Mesendoderm (in vitro differentiated cells): ENCODE data around the gene CNTN5.

Source experiments
- DNase-seq: peaks from one replicate; pipeline ENCODE4 v3.0.0; 2013
- H2AK5ac ChIP-seq: 2 replicates; pipeline ENCODE4 v1.6.1; 2013; ENCODE audit warnings: low read length, inconsistent platforms
- H2BK120ac ChIP-seq: 2 replicates; pipeline ENCODE4 v1.6.1; 2013; ENCODE audit warnings: low read depth, mild to moderate bottlenecking, low read length, moderate library complexity, mixed read lengths
- H2BK15ac ChIP-seq: replicated peaks from 2 replicates; pipeline ENCODE4 v1.6.1; 2013; ENCODE audit warnings: low read depth, mild to moderate bottlenecking, moderate library complexity
- H2BK5ac ChIP-seq: 2 replicates; pipeline ENCODE4 v1.6.1; 2013; ENCODE audit warnings: low read length, inconsistent platforms
- H3K18ac ChIP-seq: 2 replicates; pipeline ENCODE4 v1.6.1; 2013; ENCODE audit warnings: mild to moderate bottlenecking, low read length, mixed read lengths
- H3K23ac ChIP-seq: one replicate; pipeline ENCODE4 v1.6.1; 2013; ENCODE audit warnings: low read length
- H3K27ac ChIP-seq: 2 replicates; pipeline ENCODE4 v1.5.1; 2013; ENCODE audit warnings: low read depth, mild to moderate bottlenecking, inconsistent platforms, low read length, moderate library complexity
- H3K27me3 ChIP-seq: 2 replicates; pipeline ENCODE4 v1.6.1; 2013; ENCODE audit warnings: low read length, control low read depth, mild to moderate bottlenecking, inconsistent platforms; ENCODE audit not compliant: insufficient read depth, poor library complexity
- H3K36me3 ChIP-seq: 2 replicates; pipeline ENCODE4 v1.6.1; 2013; ENCODE audit warnings: low read length, inconsistent platforms; ENCODE audit not compliant: control insufficient read depth, insufficient read depth
- H3K4ac ChIP-seq: one replicate; pipeline ENCODE4 v1.6.1; 2013; ENCODE audit warnings: low read depth, mild to moderate bottlenecking, low read length, moderate library complexity
- H3K4me1 ChIP-seq: 2 replicates; pipeline ENCODE4 v1.6.1; 2013; ENCODE audit warnings: low read depth, low read length, inconsistent platforms; ENCODE audit not compliant: control insufficient read depth
- H3K4me2 ChIP-seq: 2 replicates; pipeline ENCODE4 v1.6.1; 2013; ENCODE audit warnings: low read length
- H3K4me3 ChIP-seq: 2 replicates; pipeline ENCODE4 v1.5.1; 2013; ENCODE audit warnings: mild to moderate bottlenecking, low read length
- H3K56ac ChIP-seq: one replicate; pipeline ENCODE4 v1.6.1; 2013; ENCODE audit warnings: low read length
- H3K79me1 ChIP-seq: 2 replicates; pipeline ENCODE4 v1.6.1; 2013; ENCODE audit warnings: low read length, inconsistent platforms
- H3K79me2 ChIP-seq: 2 replicates; pipeline ENCODE4 v1.6.1; 2013; ENCODE audit warnings: mild to moderate bottlenecking, low read length; ENCODE audit not compliant: control insufficient read depth, insufficient read depth
- H3K9ac ChIP-seq: 2 replicates; pipeline ENCODE4 v1.6.1; 2013; ENCODE audit warnings: low read length, inconsistent platforms
- H4K5ac ChIP-seq: one replicate; pipeline ENCODE4 v1.6.1; 2013; ENCODE audit warnings: low read length
- H4K8ac ChIP-seq: one replicate; pipeline ENCODE4 v1.6.1; 2013; ENCODE audit warnings: low read depth, mild to moderate bottlenecking, control low read depth, low read length, moderate library complexity
- WGBS: extraction: QIAGEN DNeasy Blood & Tissue Kit; methylation state at CpG from one replicate; pipeline ENCODE4 v1.1.7; 2013; ENCODE audit warnings: low lambda C conversion rate, missing lambda C conversion rate; ENCODE audit not compliant: insufficient coverage; ENCODE audit errors: extremely low coverage; 5-methylcytosine and 5-hydroxymethylcytosine counted together

The CNTN5 gene

GRCh38 chr11:100221791-100222190 lies 1201.0 kb downstream of the CNTN5 start:
- Histone ChIP-seq H2BK5ac (no peak overlapping the region), H3K79me1 (no peaks in the 10 kb centered on the region), H3K79me2 (no peaks in the 10 kb centered on the region), H4K8ac (no peak overlapping the region), H3K23ac (no peak overlapping the region), H3K27ac (no peak overlapping the region), H3K4me3 (no peak overlapping the region), H4K5ac (no peak overlapping the region), H3K36me3 (no peaks in the 10 kb centered on the region), H2BK120ac (no peak overlapping the region), H3K4me1 (no peaks in the 10 kb centered on the region), H3K9ac (no peak overlapping the region), H3K4me2 (no peak overlapping the region), H3K18ac (no peak overlapping the region), H2AK5ac (no peak overlapping the region), H3K27me3 (no peaks in the 10 kb centered on the region), H3K4ac (no peak overlapping the region), H3K56ac (no peak overlapping the region), H2BK15ac (no peak overlapping the region)
- no CpG with 5 or more reads among the region's 2 CpGs for WGBS
- no peak for DNase-seq

- no CpG with 5 or more reads among the region's 1 CpG for WGBS
- Histone ChIP-seq H2BK5ac (no peak overlapping the region), H2BK120ac (no peak overlapping the region), H2BK15ac (no peak overlapping the region), H3K18ac (no peak overlapping the region), H3K4ac (no peak overlapping the region), H3K27ac (no peak overlapping the region), H3K79me1 (no peaks in the 10 kb centered on the region), H3K23ac (no peak overlapping the region), H3K4me2 (no peak overlapping the region), H3K27me3 (no peaks in the 10 kb centered on the region), H3K36me3 (no peaks in the 10 kb centered on the region), H2AK5ac (no peak overlapping the region), H3K4me3 (no peak overlapping the region), H3K56ac (no peak overlapping the region), H4K5ac (no peak overlapping the region), H3K79me2 (no peaks in the 10 kb centered on the region), H4K8ac (no peak overlapping the region), H3K9ac (no peak overlapping the region), H3K4me1 (no peaks in the 10 kb centered on the region)
- no peak for DNase-seq
These were observed 1203.8 kb downstream of the CNTN5 start for GRCh38 chr11:100224541-100225034.

DNA sequence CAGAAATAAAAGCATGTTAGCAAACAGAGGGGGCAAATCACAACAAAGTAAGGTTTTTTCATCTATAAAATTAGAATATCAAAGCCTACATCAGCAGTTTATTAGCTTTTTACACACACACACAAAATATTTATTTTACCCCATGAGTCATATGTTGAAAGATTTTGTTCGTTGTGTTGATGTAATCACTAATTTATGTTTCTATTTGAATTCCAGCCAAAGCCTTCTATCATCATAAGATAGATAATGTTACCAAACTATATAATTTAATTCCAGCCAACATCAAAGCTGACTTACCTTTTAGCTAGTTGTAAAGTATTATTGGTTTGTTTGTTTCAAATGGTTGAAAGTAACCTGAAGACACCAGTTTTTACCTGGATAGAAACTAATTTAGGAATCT lies 1208.3 kb downstream of the CNTN5 start:
- H2BK15ac ChIP-seq = no peak overlapping the region
- H3K4me1 ChIP-seq = no peaks in the 10 kb centered on the region
- no peak overlapping the region for H3K4ac ChIP-seq
- H3K9ac ChIP-seq = no peak overlapping the region
- no peak overlapping the region for H2BK5ac ChIP-seq
- no peak overlapping the region for H3K23ac ChIP-seq
- no peak overlapping the region for H4K8ac ChIP-seq
- no peak overlapping the region for H2AK5ac ChIP-seq
- WGBS = no CpG with 5 or more reads among the region's 1 CpG
- H2BK120ac ChIP-seq = no peak overlapping the region
- H3K27me3 ChIP-seq = no peaks in the 10 kb centered on the region
- no peaks in the 10 kb centered on the region for H3K79me2 ChIP-seq
- H3K27ac ChIP-seq = no peak overlapping the region
- no peaks in the 10 kb centered on the region for H3K79me1 ChIP-seq
- H3K4me2 ChIP-seq = no peak overlapping the region
- H3K36me3 ChIP-seq = no peaks in the 10 kb centered on the region
- no peak for DNase-seq
- no peak overlapping the region for H4K5ac ChIP-seq
- no peak overlapping the region for H3K56ac ChIP-seq
- no peak overlapping the region for H3K18ac ChIP-seq
- no peak overlapping the region for H3K4me3 ChIP-seq

DNA sequence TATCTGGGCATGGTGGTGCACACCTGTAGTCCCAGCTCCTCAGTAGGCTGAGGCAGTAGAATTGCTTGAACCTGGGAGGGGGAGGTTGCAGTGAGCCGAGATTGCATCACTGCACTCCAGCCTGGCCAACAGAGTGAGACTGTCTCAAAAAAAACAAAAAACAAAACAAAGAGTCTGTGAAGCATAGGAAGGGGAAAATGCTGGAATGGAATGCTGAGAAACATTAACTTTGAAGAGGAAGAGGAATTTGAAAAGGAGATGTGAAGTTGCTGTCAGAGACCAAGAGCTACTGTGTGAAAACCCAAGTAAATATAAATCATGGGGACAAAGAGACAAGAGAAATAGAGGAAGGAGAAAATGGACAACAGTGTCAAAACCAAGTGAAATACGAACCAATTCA lies 1211.3 kb downstream of the CNTN5 start:
- no peaks in the 10 kb centered on the region for H3K79me2 ChIP-seq
- WGBS = no CpG with 5 or more reads among the region's 2 CpGs
- no peak overlapping the region for H2BK15ac ChIP-seq

GRCh38 chr11:100235085-100235484 lies 1214.3 kb downstream of the CNTN5 start:
- H3K27ac ChIP-seq = no peak overlapping the region
- H3K4me1 ChIP-seq = no peaks in the 10 kb centered on the region

More for the DNA sequence above, 1211.3 kb downstream of the CNTN5 start:
- Histone ChIP-seq H3K4me3 (no peak overlapping the region), H3K4me2 (no peak overlapping the region), H4K8ac (no peak overlapping the region), H3K23ac (no peak overlapping the region), H4K5ac (no peak overlapping the region), H2AK5ac (no peak overlapping the region), H3K4ac (no peak overlapping the region), H3K36me3 (no peaks in the 10 kb centered on the region), H3K27ac (no peak overlapping the region), H3K56ac (no peak overlapping the region), H2BK120ac (no peak overlapping the region), H2BK5ac (no peak overlapping the region), H3K4me1 (no peaks in the 10 kb centered on the region), H3K9ac (no peak overlapping the region), H3K79me1 (no peaks in the 10 kb centered on the region), H3K18ac (no peak overlapping the region), H3K27me3 (no peaks in the 10 kb centered on the region)
- DNase-seq = no peak

DNA sequence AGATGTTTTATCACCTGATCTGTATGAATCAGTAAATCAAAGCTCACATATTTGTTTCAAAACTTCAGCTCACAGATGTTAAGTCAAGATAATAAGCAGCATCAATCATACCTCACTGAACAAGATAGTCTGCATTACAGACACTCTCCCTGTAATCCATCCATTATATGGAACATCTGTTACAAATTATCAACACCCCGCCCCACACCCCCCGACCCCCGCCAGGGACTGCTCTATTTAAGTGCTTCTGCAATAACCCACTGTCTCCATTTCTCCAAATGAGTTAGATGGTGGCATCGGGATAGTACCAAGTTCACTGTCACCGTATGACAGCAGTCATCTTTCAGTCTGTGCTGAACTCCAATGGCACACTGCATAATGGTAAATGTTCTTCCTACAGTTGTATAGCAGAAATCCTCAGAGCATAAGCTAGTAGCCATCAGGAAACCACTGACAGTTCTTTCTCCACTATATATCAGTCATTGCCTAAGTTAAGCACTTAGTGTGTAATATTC lies 1219.3 kb downstream of the CNTN5 start:
- DNase-seq = no peak
- Histone ChIP-seq H3K56ac (no peak overlapping the region), H2BK5ac (no peak overlapping the region), H3K79me1 (no peaks in the 10 kb centered on the region), H4K8ac (no peak overlapping the region), H3K4me3 (no peak overlapping the region), H3K36me3 (no peaks in the 10 kb centered on the region), H2AK5ac (no peak overlapping the region), H3K18ac (no peak overlapping the region), H3K27ac (no peak overlapping the region), H3K4me2 (no peak overlapping the region), H2BK15ac (no peak overlapping the region), H3K9ac (no peak overlapping the region), H3K23ac (no peak overlapping the region), H2BK120ac (no peak overlapping the region), H3K4ac (no peak overlapping the region), H3K27me3 (no peaks in the 10 kb centered on the region), H3K4me1 (no peaks in the 10 kb centered on the region), H4K5ac (no peak overlapping the region), H3K79me2 (no peaks in the 10 kb centered on the region)
- WGBS = no CpG with 5 or more reads among the region's 5 CpGs

More at GRCh38 chr11:100235085-100235484, 1214.3 kb downstream of the CNTN5 start:
- H3K9ac ChIP-seq = no peak overlapping the region
- H2BK15ac ChIP-seq = no peak overlapping the region
- H3K27me3 ChIP-seq = no peaks in the 10 kb centered on the region
- no peaks in the 10 kb centered on the region for H3K79me2 ChIP-seq
- H2BK5ac ChIP-seq = no peak overlapping the region
- no peaks in the 10 kb centered on the region for H3K79me1 ChIP-seq
- no peak overlapping the region for H3K23ac ChIP-seq
- no peak overlapping the region for H3K18ac ChIP-seq
- no peak overlapping the region for H4K5ac ChIP-seq
- H3K4ac ChIP-seq = no peak overlapping the region
- H2BK120ac ChIP-seq = no peak overlapping the region
- no peak overlapping the region for H3K4me3 ChIP-seq
- no peak overlapping the region for H4K8ac ChIP-seq
- no CpG with 5 or more reads among the region's 4 CpGs for WGBS
- no peak overlapping the region for H3K56ac ChIP-seq
- H2AK5ac ChIP-seq = no peak overlapping the region
- H3K4me2 ChIP-seq = no peak overlapping the region
- DNase-seq = no peak
- H3K36me3 ChIP-seq = no peaks in the 10 kb centered on the region
